SK-N-SH treated with all-trans-retinoic acid at 6 μM for 48 hours (cell line): Measurements from ENCODE around the gene BCAR1.

ENCODE experiments used
- PPARA ChIP-seq: fragments of 250-450 bp; sonication (Bioruptor Pico); IDR thresholded peaks from 2 replicates; pipeline ENCODE4 v1.5.0; 2020; ENCODE audit warnings: mild to moderate bottlenecking, borderline replicate concordance
- ZFP30 ChIP-seq: fragments of 450-650 bp; formaldehyde crosslinking; IDR thresholded peaks from 2 replicates; pipeline ENCODE4 v1.5.0; 2022; ENCODE audit warnings: mild to moderate bottlenecking, moderate library complexity
- TF ChIP-seq, protein P1 (sequence below): fragments of 250-450 bp; sonication (Bioruptor Pico); IDR thresholded peaks from 2 replicates; pipeline ENCODE4 v1.5.1; 2020; ENCODE audit warnings: low read depth, mild to moderate bottlenecking, moderate library complexity

DNA sequence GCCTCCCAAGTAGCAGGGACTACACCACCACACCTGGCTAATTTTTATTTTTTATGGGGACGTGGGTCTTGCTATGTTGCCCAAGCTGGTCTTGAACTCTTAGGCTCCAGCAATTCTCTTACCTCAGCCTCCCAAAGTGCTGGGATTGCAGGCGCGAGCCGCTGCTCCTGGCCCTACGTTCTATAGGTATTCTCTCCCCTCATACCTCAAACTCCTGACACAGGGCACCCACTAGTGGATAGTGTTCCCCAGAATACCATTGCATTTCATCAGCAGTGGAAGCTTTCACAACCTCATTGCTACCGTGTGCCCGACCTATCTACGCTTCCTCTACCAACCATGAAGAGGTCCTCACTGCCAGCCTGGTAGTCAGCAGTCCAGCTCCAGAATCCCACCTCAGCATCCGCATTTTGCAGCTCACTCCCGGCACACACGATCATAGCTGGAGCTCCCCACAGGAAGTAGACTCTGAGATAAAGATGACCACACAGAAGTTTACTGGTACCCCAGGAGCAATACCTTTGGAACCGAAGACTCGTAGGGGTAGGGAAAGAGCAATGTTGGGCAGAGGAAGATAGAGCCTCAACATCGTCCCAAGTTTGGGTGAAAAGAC lies 53.8 kb downstream of the BCAR1 start:
- TF ChIP-seq, protein P1, sequence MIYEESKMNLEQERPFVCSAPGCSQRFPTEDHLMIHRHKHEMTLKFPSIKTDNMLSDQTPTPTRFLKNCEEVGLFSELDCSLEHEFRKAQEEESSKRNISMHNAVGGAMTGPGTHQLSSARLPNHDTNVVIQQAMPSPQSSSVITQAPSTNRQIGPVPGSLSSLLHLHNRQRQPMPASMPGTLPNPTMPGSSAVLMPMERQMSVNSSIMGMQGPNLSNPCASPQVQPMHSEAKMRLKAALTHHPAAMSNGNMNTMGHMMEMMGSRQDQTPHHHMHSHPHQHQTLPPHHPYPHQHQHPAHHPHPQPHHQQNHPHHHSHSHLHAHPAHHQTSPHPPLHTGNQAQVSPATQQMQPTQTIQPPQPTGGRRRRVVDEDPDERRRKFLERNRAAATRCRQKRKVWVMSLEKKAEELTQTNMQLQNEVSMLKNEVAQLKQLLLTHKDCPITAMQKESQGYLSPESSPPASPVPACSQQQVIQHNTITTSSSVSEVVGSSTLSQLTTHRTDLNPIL, result no peak
- TF ChIP-seq ZFP30 (CRISPR knock-in tag) (no peak), PPARA (no peak)
